HepG2 (cell line): ENCODE results near the gene HTR3C. TPM values are rescaled to one million over a fixed set of nuclear protein-coding genes. Genes with fewer than 3 reads are reported as not detected.
A peak's percentile ranks its signal among the peaks of the same experiment; 100 is the strongest.

Experiments
- ATAC-seq: fragments of 200-7000 bp; cut with Tn5 transposase; 3 replicates; pipeline ENCODE4 v1.9.1; 2020; ENCODE audit warnings: mild to moderate bottlenecking, moderate library complexity
- BruUV-seq: library from RNA; stranded (reverse); fragments of 400-500 nt; replicated peaks from 2 replicates; lab custom pipeline; 2021; lab: Mats Ljungman, UMichigan
- CTCF ChIA-PET: fragments of 300-600 bp; formaldehyde crosslinking; extraction: SDS; loops from one replicate; lab custom pipeline; 2021; ENCODE audit warnings: low total read pairs, inconsistent platforms, low intra/inter-chr PET ratio; lab: Yijun Ruan, JAX
- POLR2A ChIA-PET: fragments of 350-600 bp; sonication (Branson Sonifier 250); formaldehyde crosslinking; loops from one replicate; lab custom pipeline; 2020; ENCODE audit warnings: antibody characterized with exemption, inconsistent platforms; lab: Yijun Ruan, JAX
- DNase-seq: peaks from one replicate; pipeline ENCODE4 v3.0.0-alpha.2; 2015; ENCODE audit warnings: low spot score
- FAIRE-seq: peaks from 3 replicates; lab custom pipeline; 2011; peaks lifted over from hg19 to GRCh38; lab: Jason Lieb, UNC
- H2AFZ ChIP-seq: one replicate; pipeline ENCODE4 v1.6.1; 2011; ENCODE audit warnings: low read length, inconsistent platforms
- H3K27ac ChIP-seq: fragments of 300-600 bp; 3 replicates; pipeline ENCODE4 v1.8.0; 2011; ENCODE audit warnings: mixed run types, mild to moderate bottlenecking, mixed read lengths, low read length, inconsistent platforms; ENCODE audit not compliant: insufficient read depth; ENCODE audit errors: extremely low read length
- H3K27me3 ChIP-seq, 2 experiments: fragments of 200-600 bp in 1 of 2; 2 replicates in 1 of 2; 3 replicates in 1 of 2; pipeline versions ENCODE4 v1.6.0 to v1.8.0; 2011; ENCODE audit warnings: low read length in 2 of 2, mild to moderate bottlenecking in 2 of 2, moderate library complexity in 2 of 2, inconsistent platforms in 1 of 2; ENCODE audit not compliant: insufficient read depth in 2 of 2, control insufficient read depth in 1 of 2
- H3K36me3 ChIP-seq, 2 experiments: fragments of 200-600 bp in 1 of 2; replicated peaks in 1 of 2; 2 replicates in 1 of 2; 3 replicates in 1 of 2; pipeline versions ENCODE4 v1.5.1 to v1.8.0; 2011; ENCODE audit warnings: low read length in 2 of 2, inconsistent platforms in 1 of 2; ENCODE audit not compliant: insufficient read depth in 2 of 2, control insufficient read depth in 1 of 2
- H3K4me1 ChIP-seq: 2 replicates; pipeline ENCODE4 v1.5.1; 2012; ENCODE audit warnings: low read length, inconsistent platforms; ENCODE audit not compliant: insufficient read depth
- H3K4me2 ChIP-seq: 2 replicates; pipeline ENCODE4 v1.6.0; 2011; ENCODE audit warnings: low read depth, low read length, inconsistent platforms
- H3K4me3 ChIP-seq, 3 experiments: fragments of 200-600 bp in 1 of 3; sonication (generic), shearing (Covaris generic) in 1 of 3; replicated peaks in 1 of 3; 2 replicates each; pipeline ENCODE4 v1.5.1; 2011 to 2016; ENCODE audit warnings: low read length in 3 of 3, inconsistent platforms in 2 of 3, low read depth in 2 of 3, mild to moderate bottlenecking in 2 of 3, control low read depth in 1 of 3, mixed read lengths in 1 of 3; ENCODE audit not compliant: insufficient read depth in 1 of 3
- H3K79me2 ChIP-seq: one replicate; pipeline ENCODE4 v1.6.1; 2011; ENCODE audit warnings: low read length, inconsistent platforms; ENCODE audit not compliant: insufficient read depth
- H3K9ac ChIP-seq: 2 replicates; pipeline ENCODE4 v1.6.0; 2011; ENCODE audit warnings: mild to moderate bottlenecking, low read depth, low read length, inconsistent platforms; ENCODE audit not compliant: insufficient read depth
- H3K9me3 ChIP-seq: 2 replicates; pipeline ENCODE4 v1.5.1; 2012; ENCODE audit warnings: mild to moderate bottlenecking, low read length
- H4K20me1 ChIP-seq: 2 replicates; pipeline ENCODE4 v1.6.0; 2011; ENCODE audit warnings: inconsistent platforms, mild to moderate bottlenecking, low read length, moderate library complexity; ENCODE audit not compliant: insufficient read depth
- BRCA1 ChIP-seq: sonication (generic); formaldehyde crosslinking; IDR thresholded peaks from 2 replicates; pipeline ENCODE4 v1.4.0; 2020; ENCODE audit warnings: missing genetic modification reagents
- DMAP1 ChIP-seq: IDR thresholded peaks from 2 replicates; pipeline ENCODE4 v1.6.1; 2016
- FLYWCH1 ChIP-seq: sonication (generic); formaldehyde crosslinking; IDR thresholded peaks from 2 replicates; pipeline ENCODE4 v1.8.1; 2023; ENCODE audit warnings: mild to moderate bottlenecking, missing genetic modification reagents
- FOXO1 ChIP-seq: sonication (generic); formaldehyde crosslinking; IDR thresholded peaks from 2 replicates; pipeline ENCODE4 v1.4.0; 2020; ENCODE audit warnings: missing genetic modification reagents
- GABPA ChIP-seq, 2 experiments: IDR thresholded peaks; 2 replicates each; pipeline ENCODE4 v1.6.1; 2011 to 2016; ENCODE audit warnings: low read depth in 2 of 2, low read length in 1 of 2, missing biosample characterization in 1 of 2, missing genetic modification characterization in 1 of 2
- HMGXB3 ChIP-seq: sonication (generic); formaldehyde crosslinking; IDR thresholded peaks from 2 replicates; pipeline ENCODE4 v1.4.0; 2020; ENCODE audit warnings: missing genetic modification reagents, borderline replicate concordance
- JDP2 ChIP-seq: sonication (generic); formaldehyde crosslinking; IDR thresholded peaks from 2 replicates; pipeline ENCODE4 v1.8.1; 2022; ENCODE audit warnings: missing genetic modification reagents, borderline replicate concordance
- KLF13 ChIP-seq: sonication (generic); formaldehyde crosslinking; IDR thresholded peaks from 2 replicates; pipeline ENCODE4 v1.4.0; 2020; ENCODE audit warnings: mild to moderate bottlenecking, missing genetic modification reagents
- MXI1 ChIP-seq: IDR thresholded peaks from 3 replicates; pipeline ENCODE4 v1.6.1; 2012; ENCODE audit warnings: low read depth, low read length, inconsistent platforms, borderline replicate concordance
- NR3C1 ChIP-seq: sonication (generic); formaldehyde crosslinking; IDR thresholded peaks from 2 replicates; pipeline ENCODE4 v1.4.0; 2020; ENCODE audit warnings: missing genetic modification reagents
- RXRA ChIP-seq: sonication (generic); formaldehyde crosslinking; IDR thresholded peaks from 2 replicates; pipeline ENCODE4 v1.5.1; 2020; ENCODE audit warnings: missing genetic modification reagents
- SKI ChIP-seq: fragments of 450-650 bp; IDR thresholded peaks from one replicate; pipeline ENCODE4 v1.6.1; 2018; ENCODE audit warnings: mild to moderate bottlenecking; ENCODE audit not compliant: partially characterized antibody
- ZBTB33 ChIP-seq: sonication (generic); formaldehyde crosslinking; IDR thresholded peaks from 2 replicates; pipeline ENCODE4 v1.4.0; 2020; ENCODE audit warnings: missing genetic modification reagents
- ZFX ChIP-seq: sonication (generic); formaldehyde crosslinking; IDR thresholded peaks from 2 replicates; pipeline ENCODE4 v1.4.0; 2020; ENCODE audit warnings: mild to moderate bottlenecking, low read depth, missing genetic modification reagents, moderate library complexity
- ZNF274 ChIP-seq: sonication (generic); formaldehyde crosslinking; IDR thresholded peaks from 2 replicates; pipeline ENCODE4 v1.5.1; 2020; ENCODE audit warnings: mild to moderate bottlenecking, missing genetic modification reagents
- WGBS: methylation state at CpG from one replicate; pipeline ENCODE4 v1.1.6; 2017; ENCODE audit warnings: low lambda C conversion rate; 5-methylcytosine and 5-hydroxymethylcytosine counted together
- in situ Hi-C: cut with HindIII; loops from 2 replicates; pipeline ENCODE4 v1.10.0; 2017; ENCODE audit warnings: low pct_unique_long_range_greater_than_20kb; ENCODE audit not compliant: extremely low pct_ligation_motif_present
- intact Hi-C: fragments of 100-400 bp; cut with micrococcal nuclease; formaldehyde crosslinking; loops from one replicate; pipeline ENCODE4 v1.10.0; 2022; ENCODE audit not compliant: unreplicated experiment
- polyA plus RNA-seq, 8 experiments: library from polyadenylated mRNA; depleted of rRNA in 3 of 8; stranded (reverse) in 7 of 8; unstranded in 1 of 8; fragments of >200 nt; fragmentation: Illumina TruSeq in 4 of 8; extraction: Trizol in 4 of 8; gene quantifications; 2 replicates each; pipeline versions ENCODE4 v1.2.1 to v1.2.3, GENCODE V29; 2011 to 2016; ENCODE audit warnings: low read depth in 4 of 8, missing spikeins in 1 of 8, mixed read lengths in 1 of 8; ENCODE audit not compliant: insufficient read depth in 1 of 8
- total RNA-seq, 5 experiments: library from RNA; depleted of rRNA; stranded (reverse); fragments of >200 nt; fragmentation: Illumina TruSeq; extraction: Trizol; gene quantifications; 2 replicates each; pipeline ENCODE4 v1.2.3, GENCODE V29; 2016; ENCODE audit warnings: low read depth in 1 of 5
- TF ChIP-seq, protein P1 (sequence below): IDR thresholded peaks from 2 replicates; pipeline ENCODE4 v1.6.1; 2018; ENCODE audit warnings: missing genetic modification reagents, mild to moderate bottlenecking, missing compliant biosample characterization

The HTR3C gene
- total and polyA plus RNA-seq, 2 of the 13 experiments (the other 11 are each of a cell fraction or from before 2014, with no cell fraction given): not detected

- FAIRE-seq: no peak
- H3K27ac ChIP-seq: peak overlapping the region; percentile 30
- H3K79me2 ChIP-seq: no peaks in the 10 kb centered on the region
- H3K36me3 ChIP-seq: no peaks in the 10 kb centered on the region; a peak in 2 of 5 replicates
- ChIA-PET POLR2A (interaction anchor here (0.9 to 1.5 kb wide), 8 partner anchors 29 to 139 kb away, joined by 3 to 7 read pairs (median 5); partner anchors contain the start of gene EIF2B5), CTCF (interaction anchor here (2.5 kb wide), 1 partner anchor 122 kb away, joined by 17 read pairs; no protein-coding TSS in a partner anchor)
- H3K9ac ChIP-seq: peak overlapping the region; percentile 54
- no peaks in the 10 kb centered on the region for H4K20me1 ChIP-seq
- BruUV-seq: TSS peak; percentile 56
- WGBS: 54% methylated on average over 42 of the region's 57 CpGs
- in situ Hi-C loops (loop anchor here (5.0 kb wide), 1 partner anchor 120 kb away; no protein-coding TSS in a partner anchor), intact Hi-C loops (loop anchor here (1.0 to 10.0 kb wide), 3 partner anchors 28 to 228 kb away; partner anchors contain the start of genes ALG3 and EEF1AKMT4)
- no peaks in the 10 kb centered on the region for H3K27me3 ChIP-seq
- peak overlapping the region; percentile 73 to 97 (median 79) for H3K4me3 ChIP-seq
- DNase-seq: peak; percentile 18
- ATAC-seq: peak; percentile 90
- peaks cover 32% of the 10 kb centered on the region for H3K4me1 ChIP-seq
- no peaks in the 10 kb centered on the region for H3K9me3 ChIP-seq
- no peak overlapping the region for H2AFZ ChIP-seq
- H3K4me2 ChIP-seq: peak overlapping the region; percentile 81
- TF ChIP-seq FOXO1 (CRISPR knock-in tag): no peak
- TF ChIP-seq RXRA (CRISPR knock-in tag): no peak
- TF ChIP-seq BRCA1 (CRISPR knock-in tag): no peak
- TF ChIP-seq DMAP1 (CRISPR knock-in tag): no peak
- TF ChIP-seq KLF13 (CRISPR knock-in tag): no peak
- no peak for TF ChIP-seq HMGXB3
- no peak for TF ChIP-seq ZFX (CRISPR knock-in tag)
- no peak for TF ChIP-seq ZNF274 (CRISPR knock-in tag)
- TF ChIP-seq NR3C1 (CRISPR knock-in tag): no peak
- no peak for TF ChIP-seq FLYWCH1 (CRISPR knock-in tag)
- no peak for TF ChIP-seq GABPA (IDR thresholded peaks at IDR 0.05; ENCODE audit: low read depth, low read length)
- TF ChIP-seq GABPA (CRISPR knock-in tag; IDR thresholded peaks at IDR 0.05; ENCODE audit: low read depth): no peak
- TF ChIP-seq MXI1: no peak
- TF ChIP-seq SKI: peak; percentile 4
- TF ChIP-seq, protein P1, sequence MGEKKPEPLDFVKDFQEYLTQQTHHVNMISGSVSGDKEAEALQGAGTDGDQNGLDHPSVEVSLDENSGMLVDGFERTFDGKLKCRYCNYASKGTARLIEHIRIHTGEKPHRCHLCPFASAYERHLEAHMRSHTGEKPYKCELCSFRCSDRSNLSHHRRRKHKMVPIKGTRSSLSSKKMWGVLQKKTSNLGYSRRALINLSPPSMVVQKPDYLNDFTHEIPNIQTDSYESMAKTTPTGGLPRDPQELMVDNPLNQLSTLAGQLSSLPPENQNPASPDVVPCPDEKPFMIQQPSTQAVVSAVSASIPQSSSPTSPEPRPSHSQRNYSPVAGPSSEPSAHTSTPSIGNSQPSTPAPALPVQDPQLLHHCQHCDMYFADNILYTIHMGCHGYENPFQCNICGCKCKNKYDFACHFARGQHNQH (CRISPR knock-in tag): no peak
- no peak for TF ChIP-seq JDP2 (CRISPR knock-in tag)
- 0 out of 2 replicates have a peak, but pooled peaks have one; percentile 68 for TF ChIP-seq ZBTB33 (CRISPR knock-in tag)
These were observed 35.8 kb upstream of the HTR3C start for GRCh38 chr3:184016811-184017671.
